NCI-H2196 treated with DMSO at 0.1 percent for 48 hours (cell line): Measurements from ENCODE around the gene UCN.
"Not testable (repeated sequence)": the region's sequence is repeated elsewhere in the genome, so short reads cannot be mapped to it uniquely, and the experiment has no call there.

Experiments used
- DNase-seq: peaks from one replicate; lab custom pipeline; 2025; ENCODE audit not compliant: unreplicated experiment; lab: John Stamatoyannopoulos, UW

UCN gene

DNA sequence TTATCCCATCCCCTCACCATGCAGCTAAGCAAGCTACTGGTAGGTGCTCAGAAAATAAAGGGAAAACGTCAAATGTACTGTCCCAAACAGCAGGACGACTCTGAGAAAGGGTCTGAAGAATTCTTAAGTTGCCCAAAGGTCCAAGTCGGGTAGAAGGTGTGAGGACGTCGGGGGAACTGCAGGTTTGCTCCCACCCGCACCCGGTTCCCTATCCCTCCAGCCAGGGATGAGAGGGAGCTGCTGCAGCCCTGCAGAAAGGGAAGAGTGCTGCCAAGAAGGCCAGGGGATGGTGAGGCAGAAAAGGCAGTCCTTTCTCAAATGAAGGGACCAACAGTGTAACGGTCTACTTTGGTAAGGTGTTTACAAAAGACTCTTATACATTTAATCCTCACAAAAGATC is 6.9 kb upstream of the UCN start:
- DNase-seq, result no peak

DNA sequence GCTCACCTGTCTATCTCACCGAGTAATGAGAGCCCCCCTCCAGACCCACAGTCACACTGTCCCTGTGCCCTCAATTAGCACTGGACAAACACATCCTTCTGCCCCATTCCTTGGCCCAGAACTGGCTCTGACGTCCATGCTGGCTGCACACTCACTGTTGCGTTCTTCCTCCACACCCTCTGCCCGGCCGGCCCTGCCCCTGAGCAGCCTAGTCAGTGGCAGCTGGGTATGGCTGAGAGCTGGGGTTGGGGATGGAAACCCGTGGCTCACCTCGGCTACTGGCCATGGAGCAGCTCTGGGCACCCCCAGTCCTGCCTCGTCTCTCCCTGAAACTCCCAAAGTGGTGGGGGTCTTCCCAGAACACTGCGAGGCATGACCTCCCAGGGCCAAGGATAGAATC is 6.5 kb upstream of the UCN start:
- no peak for DNase-seq

DNA sequence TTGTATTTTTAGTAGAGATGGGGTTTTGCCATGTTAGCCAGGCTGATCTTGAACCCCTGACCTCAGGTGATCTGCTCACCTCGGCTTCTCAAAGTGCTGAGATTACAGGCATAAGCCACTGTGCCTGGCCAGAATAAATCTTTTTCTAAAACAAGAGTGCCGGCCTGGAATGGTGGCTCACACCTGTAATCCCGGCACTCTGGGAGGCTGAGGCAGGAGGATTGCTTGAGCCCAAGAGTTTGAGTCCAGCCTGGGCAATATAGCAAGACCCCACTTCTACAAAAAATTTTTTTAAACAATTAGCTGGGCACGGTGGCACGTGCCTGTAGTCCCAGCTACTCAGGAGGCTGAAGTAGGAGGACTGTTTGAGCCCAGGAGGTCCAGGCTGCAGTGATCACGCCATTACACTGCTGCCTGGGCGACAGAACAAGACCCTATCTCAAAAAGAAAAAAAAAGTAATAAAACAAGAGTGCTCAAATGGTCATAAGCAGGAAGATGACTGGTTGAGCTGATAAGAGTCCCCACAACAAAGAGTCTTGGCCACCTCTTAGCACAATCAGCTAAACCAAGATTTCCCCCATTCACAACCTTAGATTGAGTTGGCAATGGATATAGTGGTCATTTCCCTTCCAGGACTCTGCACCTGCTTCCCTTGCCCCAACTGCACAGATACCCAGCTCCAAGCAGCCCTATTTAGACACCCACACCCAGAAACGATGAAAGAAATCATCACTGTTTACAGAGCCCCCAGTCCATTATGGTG is 5.8 kb upstream of the UCN start:
- DNase-seq, result no peak

DNA sequence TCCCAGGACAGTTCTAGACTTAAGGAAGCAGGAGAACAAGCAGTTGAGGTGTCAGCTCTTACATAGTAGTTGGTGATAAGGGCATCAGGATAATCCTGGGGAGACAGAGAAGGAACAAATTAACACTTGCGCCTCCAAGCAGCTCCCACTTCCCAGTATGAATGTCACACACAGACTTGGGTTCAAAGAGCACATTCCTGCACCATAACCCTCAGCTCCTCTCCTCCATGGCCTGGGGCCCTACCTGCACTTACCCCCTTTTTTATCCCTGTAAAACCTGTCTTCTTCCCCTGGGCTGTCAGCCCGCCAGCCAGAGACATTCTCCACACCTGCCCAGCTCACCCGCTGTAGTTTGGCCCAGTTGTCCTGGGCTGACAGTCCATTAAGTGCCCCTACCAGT is 3.9 kb upstream of the UCN start:
- no peak for DNase-seq

DNA sequence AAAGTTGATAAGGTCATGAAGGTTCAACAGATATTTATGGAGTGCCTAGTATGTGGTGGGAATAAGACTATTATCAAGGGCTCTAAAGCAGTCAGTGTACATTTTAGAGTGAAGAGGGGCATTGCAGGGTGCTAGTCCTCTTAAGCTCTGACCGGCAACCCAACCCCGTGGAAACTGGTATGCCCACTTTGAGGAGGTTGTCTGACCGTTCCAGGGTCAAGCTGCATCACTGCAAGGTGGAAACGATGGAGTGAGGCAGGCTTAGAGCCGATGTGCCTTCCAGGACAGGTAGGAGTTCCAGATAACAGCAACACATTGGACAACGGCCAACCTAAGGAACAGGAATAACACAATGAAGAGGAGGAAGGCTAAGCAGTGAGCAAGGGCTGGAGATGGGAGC is 1.4 kb upstream of the UCN start:
- no peak for DNase-seq

DNA sequence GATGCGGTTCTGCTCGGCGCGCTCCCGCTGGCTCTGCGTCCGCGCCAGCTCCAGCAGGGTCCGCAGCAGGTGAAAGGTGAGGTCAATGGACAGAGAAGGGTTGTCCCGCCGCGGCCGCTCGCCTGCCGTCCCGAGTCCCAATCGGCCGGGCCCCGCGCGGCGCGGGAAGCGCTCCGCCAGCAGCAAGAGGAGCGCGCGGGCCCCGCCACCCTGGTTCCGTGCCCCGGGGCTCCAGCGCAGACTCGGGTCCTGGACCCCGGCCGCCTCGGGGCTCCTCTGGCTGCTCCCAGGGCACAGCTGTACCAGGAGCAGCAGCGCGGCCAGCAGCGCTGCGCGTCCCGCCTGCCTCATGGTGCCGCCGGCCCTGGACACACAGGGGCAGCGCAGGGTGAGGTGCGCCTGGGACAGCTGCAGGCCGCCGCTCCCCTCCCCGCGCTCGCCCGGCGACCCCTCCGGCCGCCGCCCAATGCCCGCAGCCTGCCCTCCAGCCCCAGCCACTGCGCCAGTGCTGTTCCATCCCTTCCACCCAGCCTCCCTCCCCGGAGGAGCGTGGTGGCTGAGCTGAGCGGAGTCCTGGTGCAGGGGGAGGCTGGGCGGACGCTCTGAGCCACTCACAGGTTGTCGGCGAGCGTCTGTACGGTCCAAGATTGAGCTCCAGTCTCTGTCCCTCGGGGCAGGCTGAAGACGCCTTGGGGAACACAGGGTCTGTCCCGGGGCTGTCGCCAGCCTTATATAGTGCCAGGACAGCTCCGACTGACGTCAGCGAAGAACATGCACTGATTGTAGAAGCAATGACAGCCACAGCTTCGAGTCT is 493 bp downstream of the UCN start:
- no peak for DNase-seq

DNA sequence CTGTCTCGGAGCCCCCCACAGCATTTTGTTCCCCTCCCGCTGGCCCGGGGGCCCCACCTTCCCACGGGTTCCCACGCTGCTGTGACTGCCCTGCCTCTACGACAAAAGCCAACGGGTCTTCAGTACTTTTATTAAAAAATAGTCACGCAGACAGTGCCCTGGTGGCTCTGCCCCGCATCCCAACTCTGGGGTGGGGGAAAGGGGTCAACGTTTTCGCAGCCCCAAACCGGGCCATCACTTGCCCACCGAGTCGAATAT is 1.0 kb downstream of the UCN start:
- DNase-seq, result no peak

DNA sequence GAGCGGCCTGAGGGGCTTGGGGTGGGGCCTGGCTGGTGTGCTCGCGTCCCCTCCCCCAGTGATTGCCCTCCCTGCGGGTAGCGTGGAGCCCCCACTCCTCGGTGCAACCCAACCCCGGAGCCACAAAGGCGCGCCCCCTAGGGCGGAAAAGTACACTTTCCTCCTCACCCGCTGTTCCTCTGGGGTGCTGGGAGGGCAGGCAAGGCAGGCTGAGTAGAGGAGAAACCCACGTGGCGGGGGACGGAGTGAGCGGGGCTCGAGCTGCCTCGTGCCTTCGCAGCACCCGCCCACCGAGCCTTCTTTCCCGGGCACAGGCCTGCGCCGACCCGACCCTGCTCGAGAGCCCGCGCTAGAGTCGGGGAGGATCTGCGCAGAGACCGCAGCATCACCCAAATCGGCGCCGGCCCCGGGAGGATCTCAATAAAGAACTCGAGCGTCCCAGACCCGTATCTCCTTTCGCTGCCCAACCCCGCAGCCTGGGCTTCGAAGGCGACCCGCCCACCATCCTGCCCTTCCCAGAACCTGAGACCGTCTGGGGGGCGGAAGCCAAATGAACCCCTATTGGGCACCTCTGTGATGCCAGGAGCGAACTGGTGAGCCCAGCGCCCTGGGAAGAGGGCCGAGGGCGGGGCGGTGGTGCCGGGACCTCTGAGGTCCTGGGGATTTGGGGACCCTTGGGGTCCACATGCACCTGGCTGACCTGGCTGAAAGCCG is 1.5 kb downstream of the UCN start:
- DNase-seq, result no peak

DNA sequence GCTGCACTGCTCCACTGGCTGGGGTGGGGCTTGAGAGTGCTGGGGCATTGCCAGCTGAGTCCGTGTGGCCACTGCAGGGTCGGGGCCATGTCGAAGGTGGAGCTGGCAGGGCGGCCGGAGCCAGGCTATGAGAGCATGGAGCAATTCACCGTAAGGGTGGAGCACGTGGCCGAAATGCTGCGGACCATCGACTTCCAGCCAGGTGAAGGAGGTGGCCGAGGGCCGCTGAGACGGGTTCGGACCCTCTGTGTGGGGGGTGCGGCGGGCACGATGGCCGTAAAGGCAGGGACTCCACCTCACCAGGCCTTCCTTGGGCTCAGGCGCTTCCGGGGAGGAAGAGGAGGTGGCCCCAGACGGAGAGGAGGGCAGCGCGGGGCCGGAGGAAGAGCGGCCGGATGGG is 2.1 kb downstream of the UCN start:
- no peak for DNase-seq

DNA sequence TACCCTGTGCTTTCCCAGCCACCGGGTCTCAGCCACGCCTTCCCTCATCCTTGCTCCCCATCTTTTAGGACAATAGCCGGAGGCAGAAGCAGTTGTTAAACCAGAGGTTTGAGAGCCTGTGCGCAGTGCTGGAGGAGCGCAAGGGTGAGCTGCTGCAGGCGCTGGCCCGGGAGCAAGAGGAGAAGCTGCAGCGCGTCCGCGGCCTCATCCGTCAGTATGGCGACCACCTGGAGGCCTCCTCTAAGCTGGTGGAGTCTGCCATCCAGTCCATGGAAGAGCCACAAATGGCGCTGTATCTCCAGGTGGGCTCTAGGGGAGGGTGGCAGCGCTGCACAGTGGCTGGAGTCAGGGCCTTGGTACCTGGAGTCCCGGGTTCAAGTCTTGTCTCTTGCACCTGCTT is 2.7 kb downstream of the UCN start:
- DNase-seq, result no peak

DNA sequence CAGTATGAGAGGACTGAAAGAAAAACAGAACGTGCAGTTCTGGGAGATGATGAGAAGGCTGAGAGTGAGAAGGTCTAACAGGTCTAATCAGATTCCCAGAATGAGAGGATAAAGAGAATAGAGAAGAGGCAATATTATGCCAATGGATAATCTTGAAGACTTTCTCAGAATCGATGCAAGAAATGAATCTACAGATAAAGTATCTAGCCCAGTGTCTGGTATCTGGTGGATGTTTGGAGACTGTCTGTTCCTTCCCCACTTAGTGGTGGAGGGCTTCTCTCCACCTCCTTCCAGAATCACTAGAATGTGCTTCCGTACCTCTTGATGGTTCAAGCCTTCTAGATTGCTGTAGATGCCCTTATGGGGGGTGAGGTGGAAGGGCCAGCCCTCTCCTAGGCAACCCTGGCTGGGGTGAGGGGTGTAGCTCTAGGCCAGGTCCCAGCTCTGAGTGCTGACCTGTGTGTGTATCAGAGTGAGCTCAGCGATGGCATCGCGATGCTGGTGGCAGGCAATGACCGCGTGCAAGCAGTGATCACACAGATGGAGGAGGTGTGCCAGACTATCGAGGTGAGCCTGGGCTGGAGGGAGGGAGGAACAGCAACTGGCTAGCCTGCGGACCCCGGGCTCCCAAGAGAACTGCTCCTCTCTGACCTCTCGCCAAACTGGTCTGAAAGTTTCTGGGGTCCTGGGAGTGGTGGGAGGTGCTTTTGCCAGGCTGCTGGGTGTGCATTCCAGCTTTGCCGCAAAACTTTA is 3.6 kb downstream of the UCN start:
- no peak for DNase-seq

DNA sequence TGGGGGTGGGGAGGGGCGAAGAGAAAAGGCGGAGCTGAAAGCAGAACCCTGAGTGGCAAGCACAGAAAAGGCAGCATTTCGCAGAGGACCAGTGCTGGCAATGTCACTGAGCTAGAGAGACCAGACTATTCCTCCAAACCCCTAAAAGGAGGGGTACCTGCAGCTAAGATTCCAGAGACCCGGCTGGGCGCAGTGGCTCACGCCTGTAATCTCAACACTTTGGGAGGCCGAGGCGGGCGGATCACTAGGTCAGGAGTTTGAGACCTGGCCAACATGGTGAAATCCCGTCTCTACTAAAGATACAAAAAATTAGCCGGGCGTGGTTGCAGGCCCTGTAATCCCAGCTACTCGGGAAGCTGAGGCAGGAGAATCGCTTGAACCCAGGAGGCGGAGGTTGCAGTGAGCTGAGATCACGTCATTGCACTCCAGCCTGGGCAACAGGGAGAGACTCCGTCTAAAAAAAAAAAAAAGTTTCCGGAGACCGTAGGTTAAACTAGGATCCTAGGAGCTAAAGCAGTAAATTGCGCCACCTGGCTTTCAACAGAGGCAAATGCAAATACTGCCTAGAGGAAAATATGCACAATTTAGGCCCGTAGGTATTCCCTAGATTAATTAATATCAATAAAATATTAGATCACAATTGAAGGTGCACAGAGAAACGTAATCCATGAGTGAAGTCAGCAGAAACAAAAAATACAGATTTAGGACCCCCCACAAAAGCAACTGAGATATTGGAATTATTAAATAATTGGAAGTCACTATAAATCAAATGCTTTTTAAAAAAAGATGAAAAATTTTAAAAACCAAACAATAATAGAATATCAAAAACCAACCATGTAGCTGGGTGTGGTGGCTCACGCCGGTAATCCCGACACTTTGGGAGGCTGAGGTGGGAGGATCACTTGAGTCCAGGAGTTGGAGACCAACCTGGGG is 4.9 kb downstream of the UCN start:
- peak; percentile 69 for DNase-seq

DNA sequence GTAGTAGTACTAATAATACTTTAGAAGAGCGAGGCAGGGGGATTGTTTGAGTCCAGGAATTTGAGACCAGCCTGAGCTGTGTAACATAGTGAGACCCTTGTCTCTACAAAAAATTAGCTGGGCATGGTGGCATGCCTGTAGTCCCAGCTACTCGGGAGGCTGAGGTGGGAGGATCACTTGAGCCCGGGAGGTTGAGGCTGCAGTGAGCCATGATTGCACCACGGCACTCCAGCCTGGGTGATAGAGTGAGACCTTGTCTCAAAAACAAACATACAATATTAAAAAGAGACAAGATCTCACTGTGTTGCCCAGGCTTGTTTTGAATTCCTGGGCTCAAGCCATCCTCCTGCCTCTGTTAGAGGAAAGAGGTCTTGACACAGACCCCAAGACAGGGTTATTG is 7.6 kb downstream of the UCN start:
- DNase-seq, result not testable (repeated sequence)

DNA sequence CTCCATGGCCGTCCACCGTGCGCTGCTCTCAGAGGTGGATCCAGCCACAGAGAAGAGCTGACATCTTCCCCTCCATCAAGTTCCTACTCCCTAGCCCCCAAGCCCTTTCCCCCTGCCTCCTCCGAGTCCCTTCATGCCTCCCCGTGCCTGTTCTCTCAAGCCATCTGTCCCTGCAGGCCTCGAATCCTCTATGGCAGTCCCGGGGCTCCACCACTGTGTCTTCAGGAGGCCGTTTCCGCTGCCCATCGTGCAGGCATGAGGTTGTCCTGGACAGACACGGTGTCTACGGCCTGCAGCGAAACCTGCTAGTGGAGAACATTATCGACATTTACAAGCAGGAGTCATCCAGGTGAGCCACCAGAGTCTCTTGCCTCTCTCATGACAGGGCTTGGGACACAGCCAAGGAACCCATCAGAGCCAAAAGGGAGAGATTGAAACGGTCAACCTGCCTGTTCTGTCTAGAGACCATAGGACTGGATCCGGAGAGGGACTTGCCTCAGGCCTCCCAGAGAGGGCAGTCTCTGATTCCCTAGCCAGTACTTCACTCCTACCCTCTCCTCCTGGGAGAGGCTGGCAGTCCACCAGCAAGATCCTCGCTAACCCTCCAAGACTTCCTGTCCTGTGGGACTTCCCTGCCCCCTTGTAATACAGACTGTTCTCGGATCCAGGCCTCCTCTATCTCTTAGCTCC is 9.7 kb downstream of the UCN start:
- DNase-seq, result no peak

DNA sequence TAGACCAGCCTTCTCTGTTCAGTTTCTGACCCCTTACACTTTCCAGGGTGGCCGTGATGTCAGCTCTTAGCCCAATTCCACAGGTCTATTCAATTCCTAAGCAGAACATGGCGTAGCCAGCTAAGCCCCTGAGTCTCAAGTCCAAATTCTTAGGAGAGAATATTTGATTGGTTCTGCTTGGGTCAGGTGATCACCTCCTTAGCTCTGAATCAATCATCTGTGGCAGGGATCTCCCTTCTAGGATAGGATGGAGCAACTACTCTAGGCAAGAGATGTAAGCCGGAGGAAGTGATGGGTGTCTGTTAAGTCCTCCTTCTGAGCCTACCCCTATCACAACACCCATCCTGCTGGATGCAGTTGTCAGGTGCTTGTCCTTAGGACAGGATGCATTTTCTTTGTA is 11.1 kb downstream of the UCN start:
- DNase-seq, result no peak

DNA sequence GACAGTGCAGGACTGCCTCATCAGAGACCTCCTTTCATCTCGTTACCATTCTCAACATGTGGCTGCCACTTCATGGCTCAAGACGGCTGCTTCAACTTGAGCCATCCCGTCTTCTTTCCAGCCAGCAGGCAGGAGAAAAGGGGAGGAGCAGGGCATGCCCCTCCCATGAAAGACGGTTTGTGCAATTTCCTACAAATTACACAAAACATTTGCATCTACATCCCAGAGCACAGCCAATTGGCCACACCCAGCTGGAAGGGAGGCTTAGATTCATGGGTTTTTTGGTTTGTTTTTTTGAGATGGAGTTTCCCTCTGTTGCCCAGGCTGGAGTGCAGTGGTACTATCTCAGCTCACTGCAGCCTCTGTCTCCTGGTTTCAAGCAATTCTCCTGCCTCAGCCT is 11.8 kb downstream of the UCN start:
- DNase-seq, result no peak

DNA sequence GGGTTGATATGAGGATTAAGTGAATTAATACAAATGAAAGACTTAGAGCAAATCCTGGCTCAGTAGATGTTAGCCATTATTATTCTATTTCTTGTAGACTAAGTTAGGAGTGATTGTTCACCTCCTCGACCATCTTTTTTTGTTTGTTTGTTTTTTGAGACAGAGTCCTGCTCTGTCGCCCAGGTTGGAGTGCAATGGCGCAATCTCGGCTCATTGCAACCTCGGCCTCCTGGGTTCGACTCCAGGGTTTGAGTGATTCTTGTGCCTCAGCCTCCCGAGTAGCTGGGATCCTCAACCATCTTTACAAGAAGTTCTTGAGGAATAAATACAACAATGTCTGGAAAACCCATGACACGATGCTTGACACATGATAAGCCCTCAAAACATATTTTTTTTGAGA is 13.3 kb downstream of the UCN start:
- DNase-seq, result no peak

DNA sequence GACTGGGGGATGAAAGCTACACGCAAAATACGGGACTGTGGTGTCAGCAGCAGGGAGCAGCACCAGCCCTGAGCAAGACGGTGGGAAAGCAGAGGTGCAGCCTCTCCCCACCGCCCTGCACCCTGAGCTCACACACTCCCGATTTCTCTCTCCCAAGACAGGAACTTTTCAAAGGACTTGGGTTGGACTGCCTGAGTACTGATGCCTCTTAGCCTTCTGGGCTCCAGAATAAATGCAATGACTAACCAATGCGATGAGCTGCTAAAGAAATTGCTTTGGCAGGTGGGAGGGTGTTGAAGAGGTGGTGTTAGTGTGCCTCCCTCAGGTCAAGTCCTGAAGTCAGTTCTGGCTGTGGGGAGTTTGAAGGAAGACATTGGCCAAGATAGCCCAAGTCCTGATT is 16.4 kb downstream of the UCN start:
- no peak for DNase-seq

DNA sequence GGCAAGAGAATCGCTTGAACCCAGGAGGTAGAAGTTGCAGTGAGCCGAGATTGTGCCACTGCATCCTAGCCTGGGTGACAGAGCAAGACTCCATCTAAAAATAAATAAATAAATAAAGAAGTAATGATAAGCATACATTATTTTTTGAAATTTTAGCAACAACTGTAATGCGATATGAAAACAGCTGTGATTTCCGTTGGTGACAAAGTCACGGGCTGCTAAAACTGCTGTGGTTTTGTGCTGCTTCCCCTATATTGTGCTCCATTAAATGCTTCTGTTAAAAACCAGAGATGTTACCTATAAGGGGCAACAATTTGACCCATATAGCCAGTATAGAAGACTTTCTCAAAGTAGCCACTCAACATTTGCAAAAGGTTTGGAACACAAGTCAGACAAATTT is 17.7 kb downstream of the UCN start:
- DNase-seq, result no peak

DNA sequence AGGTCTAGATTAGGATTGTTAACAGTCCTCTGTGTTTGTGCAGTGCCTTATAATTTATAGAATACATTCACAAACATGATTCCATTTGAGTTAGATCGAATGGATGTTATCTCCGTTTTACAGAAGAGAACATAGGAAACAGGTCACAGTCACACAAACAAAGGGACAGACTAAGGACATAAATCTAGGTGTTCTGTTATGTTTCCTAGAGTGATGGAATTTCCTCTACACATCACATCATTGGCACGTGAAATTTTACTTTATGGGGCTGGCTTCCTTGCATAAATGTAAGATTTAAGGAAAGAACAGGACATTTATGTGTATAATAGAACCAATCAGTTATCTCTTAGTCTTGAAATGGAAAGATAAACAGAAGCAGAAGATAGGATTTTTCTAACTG is 19.6 kb downstream of the UCN start:
- DNase-seq, result no peak
